ENCODE measurements around the gene ELOVL6. TPM values are rescaled to one million over a fixed set of nuclear protein-coding genes. Genes with fewer than 3 reads are reported as not detected.
A peak's percentile ranks its signal among the peaks of the same experiment; 100 is the strongest.
"Not testable (repeated sequence)": the region's sequence is repeated elsewhere in the genome, so short reads cannot be mapped to it uniquely, and the experiment has no call there.

Gene ELOVL6, protein sequence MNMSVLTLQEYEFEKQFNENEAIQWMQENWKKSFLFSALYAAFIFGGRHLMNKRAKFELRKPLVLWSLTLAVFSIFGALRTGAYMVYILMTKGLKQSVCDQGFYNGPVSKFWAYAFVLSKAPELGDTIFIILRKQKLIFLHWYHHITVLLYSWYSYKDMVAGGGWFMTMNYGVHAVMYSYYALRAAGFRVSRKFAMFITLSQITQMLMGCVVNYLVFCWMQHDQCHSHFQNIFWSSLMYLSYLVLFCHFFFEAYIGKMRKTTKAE
- 10 to 100 TPM; 17.3 to 17.7 TPM for polyA plus RNA-seq

GRCh38 chr4:110198435-110199416 lies at the start of gene ELOVL6:
Gene ELOVL6, minus strand, starts transcription at chr4:110198615. Its CDS starts 280 bp downstream, at chr4:110198335.
- Histone ChIP-seq H3K36me3 (ENCODE audit: control insufficient read depth in 2 of 2, insufficient read depth in 2 of 2, low read length in 1 of 2) (no peaks in the 10 kb centered on the region), H3K27ac (ENCODE audit: low read depth in 2 of 2, low read length in 1 of 2) (peak within 1 kb of the TSS; percentile 95 to 97), H3K4me3 (ENCODE audit: low read depth in 1 of 2, low read length in 2 of 2) (peak within 1 kb of the TSS; percentile 85 to 86), H3K9me3 (ENCODE audit: control insufficient read depth in 2 of 2, insufficient read depth in 1 of 2, low read depth in 1 of 2, low read length in 1 of 2) (no peaks in the 10 kb centered on the region), H3K27me3 (ENCODE audit: control insufficient read depth in 1 of 2, insufficient read depth in 2 of 2, low read length in 2 of 2) (no peaks in the 10 kb centered on the region), H3K4me1 (ENCODE audit: control insufficient read depth in 2 of 2, insufficient read depth in 2 of 2, low read length in 1 of 2) (no peaks in the 10 kb centered on the region)
- 1 to 2% methylated on average over 48 of the region's 48 CpGs for WGBS, 2 donors

- Histone ChIP-seq H3K4me3 (ENCODE audit: low read depth in 1 of 2, low read length in 2 of 2) (no peak overlapping the region), H3K27me3 (ENCODE audit: control insufficient read depth in 1 of 2, insufficient read depth in 2 of 2, low read length in 2 of 2) (no peaks in the 10 kb centered on the region)
Measured at GRCh38 chr4:110248100-110248499, 49.7 kb upstream of the ELOVL6 start.

GRCh38 chr4:110247591-110247990 lies 49.2 kb upstream of the ELOVL6 start:
- WGBS, 2 donors: 82 to 91% methylated on average over 3 of the region's 3 CpGs
- Histone ChIP-seq H3K4me1 (ENCODE audit: control insufficient read depth in 2 of 2, insufficient read depth in 2 of 2, low read length in 1 of 2) (no peaks in the 10 kb centered on the region), H3K9me3 (ENCODE audit: control insufficient read depth in 2 of 2, insufficient read depth in 1 of 2, low read depth in 1 of 2, low read length in 1 of 2) (no peaks in the 10 kb centered on the region), H3K36me3 (ENCODE audit: control insufficient read depth in 2 of 2, insufficient read depth in 2 of 2, low read length in 1 of 2) (no peaks in the 10 kb centered on the region), H3K27ac (ENCODE audit: low read depth in 2 of 2, low read length in 1 of 2) (no peak overlapping the region), H3K4me3 (ENCODE audit: low read depth in 1 of 2, low read length in 2 of 2) (no peak overlapping the region), H3K27me3 (ENCODE audit: control insufficient read depth in 1 of 2, insufficient read depth in 2 of 2, low read length in 2 of 2) (no peaks in the 10 kb centered on the region)

More at GRCh38 chr4:110248100-110248499, 49.7 kb upstream of the ELOVL6 start:
- H3K27ac ChIP-seq (ENCODE audit: low read depth in 2 of 2, low read length in 1 of 2): no peak overlapping the region
- WGBS, 2 donors: 61 to 79% methylated on average over 4 of the region's 4 CpGs
- H3K36me3 ChIP-seq (ENCODE audit: control insufficient read depth in 2 of 2, insufficient read depth in 2 of 2, low read length in 1 of 2): no peaks in the 10 kb centered on the region
- no peaks in the 10 kb centered on the region for H3K9me3 ChIP-seq (ENCODE audit: control insufficient read depth in 2 of 2, insufficient read depth in 1 of 2, low read depth in 1 of 2, low read length in 1 of 2)
- H3K4me1 ChIP-seq (ENCODE audit: control insufficient read depth in 2 of 2, insufficient read depth in 2 of 2, low read length in 1 of 2): no peaks in the 10 kb centered on the region

- Histone ChIP-seq H3K4me3 (ENCODE audit: low read depth in 1 of 2, low read length in 2 of 2) (no peak overlapping the region), H3K9me3 (ENCODE audit: control insufficient read depth in 2 of 2, insufficient read depth in 1 of 2, low read depth in 1 of 2, low read length in 1 of 2) (no peaks in the 10 kb centered on the region), H3K27ac (ENCODE audit: low read depth in 2 of 2, low read length in 1 of 2) (no peak overlapping the region), H3K36me3 (ENCODE audit: control insufficient read depth in 2 of 2, insufficient read depth in 2 of 2, low read length in 1 of 2) (no peaks in the 10 kb centered on the region), H3K27me3 (ENCODE audit: control insufficient read depth in 1 of 2, insufficient read depth in 2 of 2, low read length in 2 of 2) (no peaks in the 10 kb centered on the region), H3K4me1 (ENCODE audit: control insufficient read depth in 2 of 2, insufficient read depth in 2 of 2, low read length in 1 of 2) (no peaks in the 10 kb centered on the region)
- WGBS, 2 donors: 61 to 63% methylated on average over 5 of the region's 5 CpGs
Measured at GRCh38 chr4:110245577-110245976, 47.2 kb upstream of the ELOVL6 start.

DNA sequence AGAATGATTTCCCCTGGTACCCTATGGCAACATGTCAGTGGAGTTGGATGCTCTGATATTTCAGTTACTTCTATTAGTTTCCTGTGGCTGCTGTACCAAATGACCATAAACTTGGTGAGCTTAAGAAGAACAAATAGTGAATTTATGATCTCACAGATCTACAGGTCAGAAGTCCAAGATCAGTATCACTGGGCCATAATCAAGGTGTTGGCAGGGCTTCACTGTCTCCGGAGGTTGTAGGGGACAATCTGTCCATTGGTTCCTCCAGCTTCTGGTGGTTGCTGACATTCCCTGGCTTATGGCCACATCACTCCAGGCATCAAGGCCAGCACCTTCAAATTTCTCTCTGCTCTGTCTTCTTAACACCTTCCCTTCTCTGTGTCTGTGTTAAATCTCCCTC lies 37.9 kb upstream of the ELOVL6 start:
- Histone ChIP-seq H3K4me1 (ENCODE audit: control insufficient read depth in 2 of 2, insufficient read depth in 2 of 2, low read length in 1 of 2) (no peaks in the 10 kb centered on the region), H3K36me3 (ENCODE audit: control insufficient read depth in 2 of 2, insufficient read depth in 2 of 2, low read length in 1 of 2) (no peaks in the 10 kb centered on the region), H3K27ac (ENCODE audit: low read depth in 2 of 2, low read length in 1 of 2) (no peak overlapping the region), H3K4me3 (ENCODE audit: low read depth in 1 of 2, low read length in 2 of 2) (no peak overlapping the region), H3K9me3 (ENCODE audit: control insufficient read depth in 2 of 2, insufficient read depth in 1 of 2, low read depth in 1 of 2, low read length in 1 of 2) (no peaks in the 10 kb centered on the region), H3K27me3 (ENCODE audit: control insufficient read depth in 1 of 2, insufficient read depth in 2 of 2, low read length in 2 of 2) (no peaks in the 10 kb centered on the region)
- WGBS, 2 donors: 84 to 96% methylated on average over 1 of the region's 1 CpG

DNA sequence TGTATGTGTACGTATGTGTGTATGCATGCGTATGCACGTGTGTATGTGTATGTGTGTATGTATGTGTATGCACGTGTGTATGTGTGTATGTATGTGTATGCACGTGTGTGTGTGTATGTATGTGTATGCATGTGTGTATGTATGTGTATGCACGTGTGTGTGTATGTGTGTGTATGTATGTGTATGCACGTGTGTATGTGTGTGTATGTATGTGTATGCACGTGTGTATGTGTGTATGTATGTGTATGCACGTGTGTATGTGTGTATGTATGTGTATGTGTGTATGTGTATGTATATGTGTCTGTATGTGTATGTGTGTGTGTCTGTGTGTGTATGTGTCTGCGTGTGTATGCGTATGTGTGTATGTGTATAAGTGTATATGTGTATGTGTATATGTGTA lies 35.2 kb upstream of the ELOVL6 start:
- not testable (repeated sequence) for H3K27me3 ChIP-seq (ENCODE audit: control insufficient read depth in 1 of 2, insufficient read depth in 2 of 2, low read length in 2 of 2); H3K4me3 ChIP-seq (ENCODE audit: low read depth in 1 of 2, low read length in 2 of 2)
- WGBS, 2 donors: 75 to 84% methylated on average over 11 of the region's 11 CpGs

DNA sequence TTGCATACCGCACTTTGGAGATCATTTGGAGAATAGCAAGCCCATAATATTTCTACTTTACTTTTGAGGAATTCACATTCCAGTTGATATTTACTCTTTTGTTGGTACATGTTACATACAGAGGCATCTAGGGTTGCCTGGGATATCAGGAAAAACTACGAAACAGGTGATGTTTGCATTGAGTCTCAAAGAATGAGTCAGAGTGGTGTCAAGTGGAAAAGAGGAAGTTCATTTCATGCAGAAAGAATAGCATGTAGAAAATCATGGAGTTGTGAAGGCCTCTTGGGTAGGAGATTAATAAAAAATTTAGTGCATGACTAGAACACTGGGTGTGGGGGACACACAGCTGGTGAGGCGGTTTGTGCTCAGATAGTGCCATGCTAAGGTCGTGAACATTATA lies 33.5 kb upstream of the ELOVL6 start:
- H3K27me3 ChIP-seq (ENCODE audit: control insufficient read depth in 1 of 2, insufficient read depth in 2 of 2, low read length in 2 of 2): no peaks in the 10 kb centered on the region
- WGBS, 2 donors: 63 to 77% methylated on average over 4 of the region's 4 CpGs
- no peaks in the 10 kb centered on the region for H3K4me1 ChIP-seq (ENCODE audit: control insufficient read depth in 2 of 2, insufficient read depth in 2 of 2, low read length in 1 of 2)
- no peak overlapping the region for H3K27ac ChIP-seq (ENCODE audit: low read depth in 2 of 2, low read length in 1 of 2)
- no peaks in the 10 kb centered on the region for H3K9me3 ChIP-seq (ENCODE audit: control insufficient read depth in 2 of 2, insufficient read depth in 1 of 2, low read depth in 1 of 2, low read length in 1 of 2)
- H3K36me3 ChIP-seq (ENCODE audit: control insufficient read depth in 2 of 2, insufficient read depth in 2 of 2, low read length in 1 of 2): no peaks in the 10 kb centered on the region
- H3K4me3 ChIP-seq (ENCODE audit: low read depth in 1 of 2, low read length in 2 of 2): no peak overlapping the region

More for the DNA sequence above, 35.2 kb upstream of the ELOVL6 start:
- H3K9me3 ChIP-seq (ENCODE audit: control insufficient read depth in 2 of 2, insufficient read depth in 1 of 2, low read depth in 1 of 2, low read length in 1 of 2); H3K4me1 ChIP-seq (ENCODE audit: control insufficient read depth in 2 of 2, insufficient read depth in 2 of 2, low read length in 1 of 2); H3K36me3 ChIP-seq (ENCODE audit: control insufficient read depth in 2 of 2, insufficient read depth in 2 of 2, low read length in 1 of 2); H3K27ac ChIP-seq (ENCODE audit: low read depth in 2 of 2, low read length in 1 of 2): not testable (repeated sequence)

- 86 to 94% methylated on average over 2 of the region's 2 CpGs for WGBS, 2 donors
- no peaks in the 10 kb centered on the region for H3K36me3 ChIP-seq (ENCODE audit: control insufficient read depth in 2 of 2, insufficient read depth in 2 of 2, low read length in 1 of 2)
- H3K27ac ChIP-seq (ENCODE audit: low read depth in 2 of 2, low read length in 1 of 2): no peak overlapping the region
- no peaks in the 10 kb centered on the region for H3K9me3 ChIP-seq (ENCODE audit: control insufficient read depth in 2 of 2, insufficient read depth in 1 of 2, low read depth in 1 of 2, low read length in 1 of 2)
- H3K4me1 ChIP-seq (ENCODE audit: control insufficient read depth in 2 of 2, insufficient read depth in 2 of 2, low read length in 1 of 2): no peaks in the 10 kb centered on the region
- no peak overlapping the region for H3K4me3 ChIP-seq (ENCODE audit: low read depth in 1 of 2, low read length in 2 of 2)
- no peaks in the 10 kb centered on the region for H3K27me3 ChIP-seq (ENCODE audit: control insufficient read depth in 1 of 2, insufficient read depth in 2 of 2, low read length in 2 of 2)
Measured at GRCh38 chr4:110229266-110229665, 30.9 kb upstream of the ELOVL6 start.

DNA sequence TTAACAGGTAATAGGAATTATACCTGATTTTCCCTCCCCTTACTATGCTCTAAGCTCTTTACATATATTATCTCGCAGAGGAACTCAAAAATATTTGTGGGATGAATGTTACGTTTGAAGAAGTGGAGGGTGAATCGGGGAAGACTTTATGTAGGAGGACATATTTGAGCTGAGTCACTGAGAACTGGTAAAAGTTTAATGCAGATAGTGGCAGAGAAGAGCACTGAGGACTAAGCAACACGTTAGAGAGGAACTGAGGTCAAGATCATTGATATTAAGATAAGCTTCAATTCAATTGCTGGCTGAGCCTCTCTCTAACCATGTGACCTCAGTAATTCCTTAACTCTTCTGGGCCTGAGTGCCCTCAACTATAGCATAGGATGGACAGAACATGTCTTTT lies 26.4 kb upstream of the ELOVL6 start:
- no peaks in the 10 kb centered on the region for H3K9me3 ChIP-seq (ENCODE audit: control insufficient read depth in 2 of 2, insufficient read depth in 1 of 2, low read depth in 1 of 2, low read length in 1 of 2)
- no peaks in the 10 kb centered on the region for H3K27me3 ChIP-seq (ENCODE audit: control insufficient read depth in 1 of 2, insufficient read depth in 2 of 2, low read length in 2 of 2)
- no peaks in the 10 kb centered on the region for H3K36me3 ChIP-seq (ENCODE audit: control insufficient read depth in 2 of 2, insufficient read depth in 2 of 2, low read length in 1 of 2)
- 20 to 39% methylated on average over 4 of the region's 4 CpGs for WGBS, 2 donors
- no peaks in the 10 kb centered on the region for H3K4me1 ChIP-seq (ENCODE audit: control insufficient read depth in 2 of 2, insufficient read depth in 2 of 2, low read length in 1 of 2)
- H3K27ac ChIP-seq (ENCODE audit: low read depth in 2 of 2, low read length in 1 of 2): no peak overlapping the region
- no peak overlapping the region for H3K4me3 ChIP-seq (ENCODE audit: low read depth in 1 of 2, low read length in 2 of 2)

All from esophagus (tissue), 2 donors.